Measurements from ENCODE around the gene TACR1. TPM values are rescaled to one million over a fixed set of nuclear protein-coding genes. Genes with fewer than 3 reads are reported as not detected.

The TACR1 gene
- total RNA-seq, 1 experiment from 2014 or later = not detected

DNA sequence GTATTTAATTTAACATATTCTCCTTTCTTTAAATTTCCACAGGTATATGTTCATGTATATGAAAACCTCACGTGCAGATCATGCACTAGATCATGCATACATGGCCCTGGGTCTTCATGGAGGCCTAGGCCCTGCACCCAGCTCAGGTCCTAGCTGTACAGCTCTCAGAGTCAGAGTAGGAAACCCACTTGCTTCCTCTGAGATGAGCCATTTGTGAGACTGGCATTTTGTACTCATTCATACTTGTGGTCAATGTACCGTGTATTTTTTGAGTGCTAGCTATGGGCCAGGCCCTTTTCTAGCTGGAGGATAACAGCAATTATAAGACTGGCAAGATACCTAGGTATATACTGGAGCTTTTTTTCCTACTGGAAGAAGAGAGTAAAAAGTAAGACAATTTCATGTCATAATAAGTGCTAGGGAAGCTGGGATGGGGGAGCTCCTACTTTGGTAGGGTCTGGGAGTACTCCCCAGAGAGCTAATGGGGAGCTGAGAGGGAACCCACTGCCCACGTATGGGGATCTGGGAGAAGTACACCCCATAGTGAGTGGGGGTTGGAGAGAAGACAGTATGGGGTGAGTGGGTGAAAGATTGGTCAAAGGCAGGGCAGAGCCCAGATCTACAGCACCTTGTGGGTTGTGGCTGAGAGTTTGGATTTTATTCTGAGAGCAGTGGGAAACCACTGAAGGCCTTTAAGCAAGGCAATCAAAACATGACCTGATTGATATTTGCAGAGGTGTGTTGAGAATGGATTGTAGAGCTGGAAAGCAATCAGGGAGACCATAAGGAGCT lies 168.9 kb downstream of the TACR1 start (continued):
- TF ChIP-seq CEBPB (IDR thresholded peaks at IDR 0.05; ENCODE audit: low read depth) (no peak), POLR2AphosphoS5 (IDR thresholded peaks at IDR 0.05; ENCODE audit: low read depth, low read length) (no peak), ZFX (IDR thresholded peaks at IDR 0.05) (no peak)
- TF ChIP-seq, protein P1, sequence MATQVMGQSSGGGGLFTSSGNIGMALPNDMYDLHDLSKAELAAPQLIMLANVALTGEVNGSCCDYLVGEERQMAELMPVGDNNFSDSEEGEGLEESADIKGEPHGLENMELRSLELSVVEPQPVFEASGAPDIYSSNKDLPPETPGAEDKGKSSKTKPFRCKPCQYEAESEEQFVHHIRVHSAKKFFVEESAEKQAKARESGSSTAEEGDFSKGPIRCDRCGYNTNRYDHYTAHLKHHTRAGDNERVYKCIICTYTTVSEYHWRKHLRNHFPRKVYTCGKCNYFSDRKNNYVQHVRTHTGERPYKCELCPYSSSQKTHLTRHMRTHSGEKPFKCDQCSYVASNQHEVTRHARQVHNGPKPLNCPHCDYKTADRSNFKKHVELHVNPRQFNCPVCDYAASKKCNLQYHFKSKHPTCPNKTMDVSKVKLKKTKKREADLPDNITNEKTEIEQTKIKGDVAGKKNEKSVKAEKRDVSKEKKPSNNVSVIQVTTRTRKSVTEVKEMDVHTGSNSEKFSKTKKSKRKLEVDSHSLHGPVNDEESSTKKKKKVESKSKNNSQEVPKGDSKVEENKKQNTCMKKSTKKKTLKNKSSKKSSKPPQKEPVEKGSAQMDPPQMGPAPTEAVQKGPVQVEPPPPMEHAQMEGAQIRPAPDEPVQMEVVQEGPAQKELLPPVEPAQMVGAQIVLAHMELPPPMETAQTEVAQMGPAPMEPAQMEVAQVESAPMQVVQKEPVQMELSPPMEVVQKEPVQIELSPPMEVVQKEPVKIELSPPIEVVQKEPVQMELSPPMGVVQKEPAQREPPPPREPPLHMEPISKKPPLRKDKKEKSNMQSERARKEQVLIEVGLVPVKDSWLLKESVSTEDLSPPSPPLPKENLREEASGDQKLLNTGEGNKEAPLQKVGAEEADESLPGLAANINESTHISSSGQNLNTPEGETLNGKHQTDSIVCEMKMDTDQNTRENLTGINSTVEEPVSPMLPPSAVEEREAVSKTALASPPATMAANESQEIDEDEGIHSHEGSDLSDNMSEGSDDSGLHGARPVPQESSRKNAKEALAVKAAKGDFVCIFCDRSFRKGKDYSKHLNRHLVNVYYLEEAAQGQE (IDR thresholded peaks at IDR 0.05; ENCODE audit: low read depth) = no peak

DNA sequence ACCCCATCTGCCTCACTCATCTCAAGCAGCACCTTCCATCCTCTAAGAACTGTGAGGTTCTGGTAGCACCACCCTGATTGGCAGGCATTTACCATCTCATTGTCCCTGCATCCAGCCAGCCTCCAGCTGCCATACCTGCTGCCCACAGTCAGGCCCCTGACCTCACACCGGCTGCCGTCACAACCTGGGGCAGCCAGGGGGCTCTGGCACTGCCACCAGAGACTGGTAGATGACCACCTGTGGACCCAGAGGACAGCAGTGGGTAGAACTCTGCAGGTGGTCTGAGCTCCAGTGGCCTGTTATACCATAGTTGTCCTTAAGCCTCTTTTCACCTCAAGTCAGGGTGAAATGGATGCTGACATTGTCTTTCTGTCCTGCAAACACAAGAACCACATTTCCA lies 171.4 kb downstream of the TACR1 start:
- POLR2A ChIA-PET = no interaction called here
- intact Hi-C loops (cut with micrococcal nuclease) = no loop called here

More for the DNA sequence above, 171.4 kb downstream of the TACR1 start:
- Histone ChIP-seq H3K36me3 (ENCODE audit: control insufficient read depth in 1 of 2, insufficient read depth in 2 of 2, low read length in 2 of 2) (no peaks in the 10 kb centered on the region), H3K9me3 (ENCODE audit: control insufficient read depth in 1 of 2, insufficient read depth in 1 of 2, low read depth in 1 of 2, low read length in 2 of 2) (no peaks in the 10 kb centered on the region), H3K4me2 (ENCODE audit: low read length) (no peak overlapping the region), H3K27ac (ENCODE audit: low read depth, low read length) (no peak overlapping the region), H2AFZ (ENCODE audit: low read depth, low read length, poor library complexity, severe bottlenecking) (no peak overlapping the region), H3K9me2 (ENCODE audit: insufficient read depth) (no peaks in the 10 kb centered on the region), H3K27me3 (ENCODE audit: insufficient read depth, low read length) (no peaks in the 10 kb centered on the region), H4K20me1 (ENCODE audit: insufficient read depth) (no peaks in the 10 kb centered on the region), H3K4me3 (replicated peaks in 1 of 2; ENCODE audit: low read depth in 1 of 2, low read length in 2 of 2) (no peak overlapping the region), H3K79me2 (ENCODE audit: insufficient read depth, low read length) (no peaks in the 10 kb centered on the region), H3K4me1 (ENCODE audit: control insufficient read depth in 1 of 2, insufficient read depth in 2 of 2, low read length in 2 of 2) (no peaks in the 10 kb centered on the region), H3K9ac (ENCODE audit: low read length) (no peak overlapping the region)
- ATAC-seq (no peak), DNase-seq (ENCODE audit: low read depth, low spot score) (no peak)
- TF ChIP-seq RAD21 (IDR thresholded peaks at IDR 0.05; ENCODE audit: low read depth) (no peak), TCF7L2 (IDR thresholded peaks at IDR 0.05; ENCODE audit: borderline replicate concordance, extremely low read depth, insufficient read depth, insufficient read length) (no peak), JUND (IDR thresholded peaks at IDR 0.05) (no peak), POLR2AphosphoS5 (IDR thresholded peaks at IDR 0.05; ENCODE audit: low read depth, low read length) (no peak), EGR1 (IDR thresholded peaks at IDR 0.05; ENCODE audit: low read depth) (no peak), ELF1 (IDR thresholded peaks at IDR 0.05; ENCODE audit: borderline replicate concordance, low read depth) (no peak), SRF (IDR thresholded peaks at IDR 0.05; ENCODE audit: low read depth) (no peak), CEBPB (IDR thresholded peaks at IDR 0.05; ENCODE audit: low read depth) (no peak), ZNF274 (IDR thresholded peaks at IDR 0.05; ENCODE audit: low read depth, low read length) (no peak), EZH2phosphoT487 (IDR thresholded peaks at IDR 0.05; ENCODE audit: borderline replicate concordance) (no peak), FOSL1 (IDR thresholded peaks at IDR 0.05; ENCODE audit: low read depth) (no peak)
- TF ChIP-seq, protein P2, sequence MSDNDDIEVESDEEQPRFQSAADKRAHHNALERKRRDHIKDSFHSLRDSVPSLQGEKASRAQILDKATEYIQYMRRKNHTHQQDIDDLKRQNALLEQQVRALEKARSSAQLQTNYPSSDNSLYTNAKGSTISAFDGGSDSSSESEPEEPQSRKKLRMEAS (IDR thresholded peaks at IDR 0.05) = no peak
- TF ChIP-seq, protein P3, sequence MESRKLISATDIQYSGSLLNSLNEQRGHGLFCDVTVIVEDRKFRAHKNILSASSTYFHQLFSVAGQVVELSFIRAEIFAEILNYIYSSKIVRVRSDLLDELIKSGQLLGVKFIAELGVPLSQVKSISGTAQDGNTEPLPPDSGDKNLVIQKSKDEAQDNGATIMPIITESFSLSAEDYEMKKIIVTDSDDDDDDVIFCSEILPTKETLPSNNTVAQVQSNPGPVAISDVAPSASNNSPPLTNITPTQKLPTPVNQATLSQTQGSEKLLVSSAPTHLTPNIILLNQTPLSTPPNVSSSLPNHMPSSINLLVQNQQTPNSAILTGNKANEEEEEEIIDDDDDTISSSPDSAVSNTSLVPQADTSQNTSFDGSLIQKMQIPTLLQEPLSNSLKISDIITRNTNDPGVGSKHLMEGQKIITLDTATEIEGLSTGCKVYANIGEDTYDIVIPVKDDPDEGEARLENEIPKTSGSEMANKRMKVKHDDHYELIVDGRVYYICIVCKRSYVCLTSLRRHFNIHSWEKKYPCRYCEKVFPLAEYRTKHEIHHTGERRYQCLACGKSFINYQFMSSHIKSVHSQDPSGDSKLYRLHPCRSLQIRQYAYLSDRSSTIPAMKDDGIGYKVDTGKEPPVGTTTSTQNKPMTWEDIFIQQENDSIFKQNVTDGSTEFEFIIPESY (IDR thresholded peaks at IDR 0.05; ENCODE audit: extremely low read depth, insufficient replicate concordance, low read length) = no peak
- CTCF ChIA-PET = no interaction called here
- BruUV-seq (replicated peaks) = no TSS peak
- RAD21 ChIA-PET (ENCODE audit: low non-redundant PET in 1 of 2, low total read pairs in 2 of 2, uncharacterized antibody in 2 of 2, unreplicated experiment in 2 of 2) = no interaction called here

All from HCT116 (cell line).